ENCODE results near the gene WLS.

DNA sequence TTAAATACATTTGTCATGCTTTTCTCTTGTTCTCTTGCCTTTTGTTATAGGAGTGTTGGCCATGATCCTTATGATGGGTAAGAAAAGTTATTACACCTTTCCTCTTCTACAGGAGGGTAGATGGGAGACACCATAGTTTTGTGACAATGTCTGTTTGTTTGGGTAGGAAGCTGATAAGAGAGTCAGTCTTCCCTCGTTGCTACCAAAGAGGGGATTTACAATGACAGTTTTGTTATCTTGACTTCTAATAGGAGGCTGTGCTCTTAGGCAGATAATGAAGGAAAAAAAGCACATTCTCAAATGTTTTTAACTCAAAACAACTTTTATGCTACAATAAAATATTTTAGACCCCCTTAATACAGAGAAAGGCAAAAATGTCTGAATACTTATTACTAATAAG, 48.0 kb upstream of the WLS start:
- TF ChIP-seq POLR2A (IDR thresholded peaks at IDR 0.05; ENCODE audit: low read length) (no peak), GATA1 (IDR thresholded peaks at IDR 0.05; ENCODE audit: low read depth, low read length) (no peak)
